ENCODE measurements around the gene NCOA3. TPM values are rescaled to one million over a fixed set of nuclear protein-coding genes. Genes with fewer than 3 reads are reported as not detected.

The NCOA3 gene
- total RNA-seq, 1 experiment from 2014 or later: 23.3 TPM

- no peak overlapping the region for H3K9ac ChIP-seq (ENCODE audit: extremely low read depth, insufficient read length, low read length)
- H3K23me2 ChIP-seq (ENCODE audit: insufficient read length, low read depth, low read length, poor library complexity, severe bottlenecking): no peaks in the 10 kb centered on the region
- H3K4ac ChIP-seq (ENCODE audit: low read depth, low read length): no peak overlapping the region
- H3K79me2 ChIP-seq (ENCODE audit: insufficient read depth, low read length): peaks cover 20% of the 10 kb centered on the region; the same call in 1 of the 2 replicates
- no peak overlapping the region for H2AK5ac ChIP-seq (ENCODE audit: insufficient read length, low read length)
- H4K20me1 ChIP-seq (ENCODE audit: control insufficient read depth, insufficient read depth, insufficient read length): no peaks in the 10 kb centered on the region
- H3K56ac ChIP-seq (ENCODE audit: insufficient read length, low read depth, low read length): no peak overlapping the region
- H3T11ph ChIP-seq (ENCODE audit: low read length): no peak overlapping the region
- no peak overlapping the region for H4K5ac ChIP-seq (ENCODE audit: insufficient read length, low read depth, low read length)
- peaks cover 15% of the 10 kb centered on the region for H3K79me1 ChIP-seq (ENCODE audit: insufficient read depth, low read depth, low read length, poor library complexity, severe bottlenecking)
- no peaks in the 10 kb centered on the region for H3K9me3 Mint-ChIP-seq
- H2BK5ac ChIP-seq (ENCODE audit: insufficient read length, low read length): no peak overlapping the region
- no peak overlapping the region for H4K8ac ChIP-seq (replicated peaks; ENCODE audit: insufficient read length, low read depth, low read length)
- H4K91ac ChIP-seq (ENCODE audit: insufficient read length, low read depth, low read length): no peak overlapping the region
- no peak overlapping the region for H2AFZ ChIP-seq (ENCODE audit: low read length)
- H3K27me3 ChIP-seq (ENCODE audit: insufficient read depth, low read length): no peaks in the 10 kb centered on the region
- peaks cover 0 to 5% (median 3%) of the 10 kb centered on the region in 3 experiments; a peak in 4 of 7 replicates for H3K36me3 Mint-ChIP-seq (ENCODE audit: insufficient read depth in 1 of 3, low read depth in 3 of 3)
- H3K4me1 Mint-ChIP-seq: peaks cover 43 to 59% of the 10 kb centered on the region in 2 experiments
- no peaks in the 10 kb centered on the region for H3K27me3 Mint-ChIP-seq (ENCODE audit: low read depth)
- H2BK12ac ChIP-seq (ENCODE audit: insufficient read length, low read depth, low read length): no peak overlapping the region
- no peak overlapping the region for H3K23ac ChIP-seq (ENCODE audit: insufficient read length, low read depth, low read length)
- H2BK20ac ChIP-seq (ENCODE audit: low read depth, low read length, poor library complexity, severe bottlenecking): no peak overlapping the region
- no peak overlapping the region for H3K27ac ChIP-seq (ENCODE audit: insufficient read length, low read depth, low read length)
- peak overlapping the region in 1 of 3 experiments; percentile 78; a peak in 2 of 7 replicates for H3K27ac Mint-ChIP-seq
- no peak overlapping the region for H3K4me3 Mint-ChIP-seq
- H3K9me3 ChIP-seq (ENCODE audit: control insufficient read depth, low read depth, low read length): no peaks in the 10 kb centered on the region
- no peak overlapping the region for H3K4me2 ChIP-seq (ENCODE audit: insufficient read depth, insufficient read length, low read length)
- no peak for DNase-seq
- TF ChIP-seq CTCF (conservative IDR thresholded peaks at IDR 0.05): no peak
- H2BK15ac ChIP-seq (ENCODE audit: low read depth, low read length): no peak overlapping the region
- H3K4me1 ChIP-seq (ENCODE audit: insufficient read depth, low read length): peaks cover 5% of the 10 kb centered on the region
- no peak overlapping the region for H3K18ac ChIP-seq (ENCODE audit: insufficient read length, low read depth, low read length)
- no peak overlapping the region for H3K14ac ChIP-seq (ENCODE audit: insufficient read depth, low read length)
- H2BK120ac ChIP-seq (ENCODE audit: low read depth, low read length, poor library complexity, severe bottlenecking): no peak overlapping the region
Measured at GRCh38 chr20:47508278-47508677, 6.6 kb downstream of the NCOA3 start.

Data from H9 (cell line).